A549 (cell line): ENCODE data around the gene HPCAL1. TPM values are rescaled to one million over a fixed set of nuclear protein-coding genes. Genes with fewer than 3 reads are reported as not detected.
"Not testable (repeated sequence)": the region's sequence is repeated elsewhere in the genome, so short reads cannot be mapped to it uniquely, and the experiment has no call there.

ENCODE experiments used
- ATAC-seq, 2 experiments: fragments of 200-7000 bp in 1 of 2; fragments of >200 bp in 1 of 2; cut with Nextera tagmentation in 1 of 2; cut with Tn5 transposase in 1 of 2; 3 replicates each; pipeline versions ENCODE4 v1.8.0 to v1.9.1; 2018 to 2020; ENCODE audit warnings: mild to moderate bottlenecking in 1 of 2, moderate library complexity in 1 of 2
- CTCF ChIA-PET: fragments of 300-600 bp; sonication (Branson Sonifier 250); formaldehyde crosslinking; extraction: SDS; loops from one replicate; lab custom pipeline; 2021; ENCODE audit warnings: antibody characterized with exemption, inconsistent platforms; lab: Yijun Ruan, JAX
- POLR2A ChIA-PET: fragments of 350-600 bp; formaldehyde crosslinking; extraction: SDS; loops from one replicate; lab custom pipeline; 2021; ENCODE audit warnings: antibody characterized with exemption, inconsistent platforms; lab: Yijun Ruan, JAX
- DNase-seq, 2 experiments: peaks; one replicate each; pipeline versions ENCODE4 v3.0.0 to v3.0.0-alpha.2; 2011 to 2016; ENCODE audit warnings: low read depth in 1 of 2, low spot score in 1 of 2
- FAIRE-seq: peaks from 2 replicates; lab custom pipeline; 2011; peaks lifted over from hg19 to GRCh38; lab: Jason Lieb, UNC
- H3K27ac ChIP-seq, 2 experiments: fragments of >200 bp; sonication (Bioruptor Twin); formaldehyde crosslinking; 3 replicates each; pipeline ENCODE4 v1.5.1; 2016 to 2017
- H3K4me1 ChIP-seq: fragments of >200 bp; sonication (Bioruptor Twin); formaldehyde crosslinking; 3 replicates; pipeline ENCODE4 v1.6.1; 2016
- H3K4me2 ChIP-seq: fragments of >200 bp; sonication (Bioruptor Twin); formaldehyde crosslinking; 3 replicates; pipeline ENCODE4 v1.6.1; 2016
- H3K4me3 ChIP-seq: fragments of >200 bp; sonication (Bioruptor Twin); formaldehyde crosslinking; 3 replicates; pipeline ENCODE4 v1.5.1; 2016
- H3K9me3 ChIP-seq: fragments of >200 bp; sonication (Bioruptor Twin); formaldehyde crosslinking; 3 replicates; pipeline ENCODE4 v1.6.1; 2016
- BCL3 ChIP-seq: fragments of >200 bp; sonication (Bioruptor Twin); formaldehyde crosslinking; IDR thresholded peaks from 3 replicates; pipeline ENCODE4 v1.6.1; 2016
- BHLHE40 ChIP-seq: IDR thresholded peaks from 2 replicates; pipeline ENCODE4 v1.6.1; 2012; ENCODE audit warnings: low read depth, low read length, inconsistent platforms
- CHD2 ChIP-seq: fragments of 150-350 bp; IDR thresholded peaks from 2 replicates; pipeline ENCODE4 v1.6.1; 2014; ENCODE audit warnings: low read length; ENCODE audit not compliant: partially characterized antibody
- EHF ChIP-seq: fragments of 250-450 bp; sonication (Bioruptor Pico); IDR thresholded peaks from 2 replicates; pipeline ENCODE4 v1.5.0; 2020; ENCODE audit warnings: mild to moderate bottlenecking
- EHMT2 ChIP-seq: fragments of 200-600 bp; sonication (generic); IDR thresholded peaks from 2 replicates; pipeline ENCODE4 v1.6.1; 2016; ENCODE audit warnings: antibody characterized with exemption, low read depth, mild to moderate bottlenecking, moderate library complexity
- ELK1 ChIP-seq: fragments of 150-350 bp; IDR thresholded peaks from 2 replicates; pipeline ENCODE4 v1.6.1; 2014; ENCODE audit warnings: low read depth, mild to moderate bottlenecking, low read length
- HMGXB4 ChIP-seq: fragments of 250-450 bp; sonication (Bioruptor Pico); IDR thresholded peaks from 2 replicates; pipeline ENCODE4 v1.5.0; 2021; ENCODE audit warnings: mild to moderate bottlenecking, moderate library complexity, borderline replicate concordance
- JUN ChIP-seq, 2 experiments: fragments of >200 bp; sonication (Bioruptor Twin); formaldehyde crosslinking; IDR thresholded peaks; 2 replicates in 1 of 2; 3 replicates in 1 of 2; pipeline ENCODE4 v1.6.1; 2016 to 2017
- JUNB ChIP-seq: fragments of >200 bp; sonication (Bioruptor Twin); formaldehyde crosslinking; IDR thresholded peaks from 2 replicates; pipeline ENCODE4 v1.6.1; 2016
- KDM5A ChIP-seq: fragments of 200-600 bp; sonication (generic); IDR thresholded peaks from 2 replicates; pipeline ENCODE4 v1.6.1; 2016; ENCODE audit warnings: antibody characterized with exemption, mild to moderate bottlenecking
- MAX ChIP-seq: IDR thresholded peaks from 2 replicates; pipeline ENCODE4 v1.6.1; 2012
- MAZ ChIP-seq: fragments of 150-350 bp; IDR thresholded peaks from 2 replicates; pipeline ENCODE4 v1.6.1; 2014; ENCODE audit warnings: antibody characterized with exemption, low read depth, low read length, borderline replicate concordance
- MYC ChIP-seq: IDR thresholded peaks from 2 replicates; pipeline ENCODE4 v1.6.1; 2012; ENCODE audit warnings: mild to moderate bottlenecking, inconsistent platforms, low read length, improper control_type of control experiment, borderline replicate concordance
- NR3C1 ChIP-seq: fragments of >200 bp; sonication (Bioruptor Twin); formaldehyde crosslinking; IDR thresholded peaks from 3 replicates; pipeline ENCODE4 v1.6.1; 2017
- POLR2AphosphoS2 ChIP-seq: conservative IDR thresholded peaks from 2 replicates; pipeline ENCODE4 v1.6.1; 2012; ENCODE audit warnings: low read length, improper control_type of control experiment, inconsistent platforms
- TFCP2L1 ChIP-seq: fragments of 250-450 bp; sonication (Bioruptor Pico); IDR thresholded peaks from 2 replicates; pipeline ENCODE4 v1.5.0; 2021; ENCODE audit warnings: mild to moderate bottlenecking
- USF2 ChIP-seq: fragments of 450-650 bp; IDR thresholded peaks from 2 replicates; pipeline ENCODE4 v1.6.1; 2014; ENCODE audit warnings: antibody characterized with exemption
- ZSCAN20 ChIP-seq: fragments of 250-450 bp; sonication (Bioruptor Pico); IDR thresholded peaks from 2 replicates; pipeline ENCODE4 v1.8.0; 2022; ENCODE audit warnings: mild to moderate bottlenecking, moderate library complexity
- WGBS: methylation state at CpG from one replicate; pipeline ENCODE4 v1.1.6; 2017; ENCODE audit errors: missing lambda C conversion rate; 5-methylcytosine and 5-hydroxymethylcytosine counted together
- polyA plus RNA-seq, 4 experiments: library from polyadenylated mRNA; depleted of rRNA in 3 of 4; stranded (reverse); fragments of >200 nt; fragmentation: RNase III in 1 of 4; extraction: RNeasy Plus Mini Kit Qiagen cat#74134 plus additional on column Dnase treatment in 1 of 4; gene quantifications; 2 replicates in 3 of 4; 3 replicates in 1 of 4; pipeline ENCODE4 v1.2.3, GENCODE V29; 2011 to 2017

The HPCAL1 gene
- polyA plus RNA-seq, 2 of the 4 experiments (the other 2 are of a cell fraction) = 44.4 to 66.4 TPM

- TF ChIP-seq MAX (no peak), HMGXB4 (no peak), NR3C1 (no peak), ZSCAN20 (CRISPR knock-in tag) (no peak)
These were observed 8.6 kb upstream of the HPCAL1 start (continued) for GRCh38 chr2:10294077-10294476.

GRCh38 chr2:10295649-10296048, 7.1 kb upstream of the HPCAL1 start:
- DNase-seq, H3K4me2 ChIP-seq, POLR2A ChIA-PET, H3K4me3 ChIP-seq, ATAC-seq, FAIRE-seq, H3K27ac ChIP-seq: not testable (repeated sequence)
- H3K9me3 ChIP-seq = peaks cover 14% of the 10 kb centered on the region
- CTCF ChIA-PET = interaction anchor here (1.6 to 4.9 kb wide), 5 partner anchors 11 to 139 kb away, joined by 4 to 20 read pairs (median 5); no protein-coding TSS in a partner anchor
- H3K4me1 ChIP-seq = peaks cover 19% of the 10 kb centered on the region
- 69% methylated on average over 4 of the region's 4 CpGs for WGBS

- ATAC-seq = no peak
- Histone ChIP-seq H3K27ac (0 out of 6 replicates have a peak overlapping the region, but pooled peaks of 1 of the 2 experiments have one; percentile 46), H3K9me3 (peaks cover 14% of the 10 kb centered on the region), H3K4me2 (no peak overlapping the region), H3K4me1 (peaks cover 24% of the 10 kb centered on the region), H3K4me3 (no peak overlapping the region)
- FAIRE-seq = no peak
- no peak for DNase-seq
- ChIA-PET CTCF (interaction anchor here (1.5 to 4.9 kb wide), 6 partner anchors 11 to 172 kb away, joined by 4 to 20 read pairs (median 5); no protein-coding TSS in a partner anchor), POLR2A (no interaction called here)
- WGBS = 96% methylated on average over 8 of the region's 8 CpGs
- no peak for TF ChIP-seq BCL3
- no peak for TF ChIP-seq EHF
- no peak for TF ChIP-seq MAZ
- no peak for TF ChIP-seq TFCP2L1 (CRISPR knock-in tag)
- TF ChIP-seq POLR2AphosphoS2 = no peak
- TF ChIP-seq EHMT2 = no peak
- TF ChIP-seq BHLHE40 = no peak
- TF ChIP-seq KDM5A = no peak
- no peak for TF ChIP-seq USF2
- no peak for TF ChIP-seq MYC
- no peak for TF ChIP-seq JUNB
- TF ChIP-seq CHD2 = no peak
- no peak for TF ChIP-seq JUN (IDR thresholded peaks at IDR 0.05)
- no peak for TF ChIP-seq ELK1
These were observed 6.6 kb upstream of the HPCAL1 start for GRCh38 chr2:10296142-10296541.
